Measurements from ENCODE around the gene VPS72.

VPS72 gene

GRCh38 chr1:151187205-151187604 lies 2.8 kb downstream of the VPS72 start:
- DNase-seq: no peak

- DNase-seq: no peak
These were observed 5.8 kb downstream of the VPS72 start for GRCh38 chr1:151184211-151184610.

- no peak for DNase-seq
These were observed 13.4 kb downstream of the VPS72 start for GRCh38 chr1:151176514-151177045.

- DNase-seq: peak in 1 of 51 donors; percentile 6
These were observed 14.1 kb downstream of the VPS72 start, which contains the start of gene TMOD4 for GRCh38 chr1:151175863-151176262. Gene TMOD4 (minus strand): TSS chr1:151175981. CDS start chr1:151174875, 1,106 bp downstream.

- DNase-seq: peak in 38 of 51 donors; percentile 17 to 85 (median 60)
These were observed 14.8 kb downstream of the VPS72 start for GRCh38 chr1:151175041-151175741.

- DNase-seq: no peak
These were observed 18.8 kb downstream of the VPS72 start for GRCh38 chr1:151171190-151171589.

- DNase-seq: no peak
These were observed 22.9 kb downstream of the VPS72 start for GRCh38 chr1:151167116-151167515.

GRCh38 chr1:151166505-151166956 lies 23.5 kb downstream of the VPS72 start:
- no peak for DNase-seq

- DNase-seq: peak; percentile 85 to 99 (median 95)
These were observed 24.1 kb downstream of the VPS72 start, which contains the start of the genes LYSMD1 and SCNM1 for GRCh38 chr1:151165738-151166504. Gene LYSMD1 (minus strand): TSS chr1:151165902. CDS start chr1:151165258, 644 bp downstream. Gene SCNM1 (plus strand): TSS chr1:151166144. CDS start chr1:151166153, 9 bp downstream.

- DNase-seq: peak in 35 of 51 donors; percentile 16 to 92 (median 50)
These were observed 24.7 kb downstream of the VPS72 start for GRCh38 chr1:151165281-151165737.

- DNase-seq: peak in 1 of 51 donors; percentile 59
These were observed 25.2 kb downstream of the VPS72 start for GRCh38 chr1:151164732-151165280.

- DNase-seq: no peak
These were observed 30.6 kb downstream of the VPS72 start for GRCh38 chr1:151159373-151159772.

GRCh38 chr1:151158751-151159251 lies 31.2 kb downstream of the VPS72 start:
- no peak for DNase-seq

- DNase-seq: no peak
These were observed 31.7 kb downstream of the VPS72 start for GRCh38 chr1:151158326-151158725.

GRCh38 chr1:151157067-151157531 lies 32.9 kb downstream of the VPS72 start:
- peak in 3 of 51 donors; percentile 4 to 19 (median 9) for DNase-seq

- DNase-seq: peak in 6 of 51 donors; percentile 8 to 36 (median 16)
These were observed 33.5 kb downstream of the VPS72 start, which contains the start of gene TNFAIP8L2 for GRCh38 chr1:151156515-151156819. Gene TNFAIP8L2 (plus strand): TSS chr1:151156649. CDS start chr1:151158698, 2,049 bp downstream.

GRCh38 chr1:151147665-151148064 lies 42.3 kb downstream of the VPS72 start:
- no peak for DNase-seq

- peak in 2 of 51 donors; percentile 47 to 68 for DNase-seq
These were observed 42.9 kb downstream of the VPS72 start for GRCh38 chr1:151147132-151147503.

- peak; percentile 51 to 98 (median 93) for DNase-seq
These were observed 43.4 kb downstream of the VPS72 start, which contains the start of gene SEMA6C for GRCh38 chr1:151146412-151147131. Gene SEMA6C (minus strand): TSS chr1:151146631. CDS start chr1:151142621, 4,010 bp downstream.

- peak in 1 of 51 donors; percentile 55 for DNase-seq
These were observed 44.0 kb downstream of the VPS72 start for GRCh38 chr1:151146072-151146411.

Data from hypothalamus (tissue), 51 donors.